ENCODE results near the gene THY1.

THY1 gene

GRCh38 chr11:119434591-119435330 lies 11.8 kb upstream of the THY1 start:
- no peaks in the 10 kb centered on the region for H4K20me1 ChIP-seq (ENCODE audit: control insufficient read depth, insufficient read depth, low read depth, low read length)
- H3F3A ChIP-seq (ENCODE audit: control insufficient read depth, insufficient read depth) = peaks cover 12% of the 10 kb centered on the region; the same call in 1 of the 2 replicates
- H3K36me3 ChIP-seq (ENCODE audit: control insufficient read depth, low read length) = no peaks in the 10 kb centered on the region
- peak overlapping the region; percentile 44 for H3K4me3 ChIP-seq (ENCODE audit: low read length)
- peak overlapping the region; percentile 74 for H3K4me2 ChIP-seq (ENCODE audit: low read length)
- no peaks in the 10 kb centered on the region for H3K79me2 ChIP-seq (ENCODE audit: control insufficient read depth, low read length)
- peak overlapping the region; percentile 73 for H3K27ac ChIP-seq (ENCODE audit: low read depth, low read length)
- no peaks in the 10 kb centered on the region for H3K9me3 ChIP-seq (ENCODE audit: control insufficient read depth, insufficient read depth, low read length)
- H3K27me3 ChIP-seq (ENCODE audit: control insufficient read depth, low read length) = no peaks in the 10 kb centered on the region
- TF ChIP-seq EZH2phosphoT487 (IDR thresholded peaks at IDR 0.05; ENCODE audit: borderline replicate concordance, low read length) (no peak), CTCF (IDR thresholded peaks at IDR 0.05; ENCODE audit: low read depth, low read length, poor library complexity, severe bottlenecking) (no peak)
- no peaks in the 10 kb centered on the region for H3K9me2 ChIP-seq (replicated peaks; ENCODE audit: control insufficient read depth, low read length)
- H3K4me1 ChIP-seq (ENCODE audit: control insufficient read depth, low read length) = peaks cover 81% of the 10 kb centered on the region

- no peaks in the 10 kb centered on the region for H3K9me3 ChIP-seq (ENCODE audit: control insufficient read depth, insufficient read depth, low read length)
- H3K4me2 ChIP-seq (ENCODE audit: low read length) = peak overlapping the region; percentile 61
- H3K27me3 ChIP-seq (ENCODE audit: control insufficient read depth, low read length) = no peaks in the 10 kb centered on the region
- 0 out of 2 replicates have a peak overlapping the region, but pooled peaks have one; percentile 12 for H3K27ac ChIP-seq (ENCODE audit: low read depth, low read length)
- H3K4me1 ChIP-seq (ENCODE audit: control insufficient read depth, low read length) = peaks cover 68% of the 10 kb centered on the region
- peaks cover 10% of the 10 kb centered on the region; the same call in 1 of the 2 replicates for H3F3A ChIP-seq (ENCODE audit: control insufficient read depth, insufficient read depth)
- TF ChIP-seq EZH2phosphoT487 (IDR thresholded peaks at IDR 0.05; ENCODE audit: borderline replicate concordance, low read length) (no peak), CTCF (IDR thresholded peaks at IDR 0.05; ENCODE audit: low read depth, low read length, poor library complexity, severe bottlenecking) (no peak)
- H3K36me3 ChIP-seq (ENCODE audit: control insufficient read depth, low read length) = no peaks in the 10 kb centered on the region
- no peaks in the 10 kb centered on the region for H3K9me2 ChIP-seq (replicated peaks; ENCODE audit: control insufficient read depth, low read length)
- peak overlapping the region; percentile 48 for H3K4me3 ChIP-seq (ENCODE audit: low read length)
- H4K20me1 ChIP-seq (ENCODE audit: control insufficient read depth, insufficient read depth, low read depth, low read length) = no peaks in the 10 kb centered on the region
- H3K79me2 ChIP-seq (ENCODE audit: control insufficient read depth, low read length) = no peaks in the 10 kb centered on the region
Measured at GRCh38 chr11:119433358-119433725, 10.4 kb upstream of the THY1 start.

- no peaks in the 10 kb centered on the region for H3K9me2 ChIP-seq (replicated peaks; ENCODE audit: control insufficient read depth, low read length)
- peaks cover 64% of the 10 kb centered on the region for H3K4me1 ChIP-seq (ENCODE audit: control insufficient read depth, low read length)
- H3K79me2 ChIP-seq (ENCODE audit: control insufficient read depth, low read length) = no peaks in the 10 kb centered on the region
- peak overlapping the region; percentile 48 for H3K4me3 ChIP-seq (ENCODE audit: low read length)
- no peaks in the 10 kb centered on the region for H4K20me1 ChIP-seq (ENCODE audit: control insufficient read depth, insufficient read depth, low read depth, low read length)
- peak overlapping the region; percentile 61 for H3K4me2 ChIP-seq (ENCODE audit: low read length)
- no peaks in the 10 kb centered on the region for H3K9me3 ChIP-seq (ENCODE audit: control insufficient read depth, insufficient read depth, low read length)
- no peaks in the 10 kb centered on the region for H3K27me3 ChIP-seq (ENCODE audit: control insufficient read depth, low read length)
- H3K27ac ChIP-seq (ENCODE audit: low read depth, low read length) = 0 out of 2 replicates have a peak overlapping the region, but pooled peaks have one; percentile 12
- peaks cover 10% of the 10 kb centered on the region; the same call in 1 of the 2 replicates for H3F3A ChIP-seq (ENCODE audit: control insufficient read depth, insufficient read depth)
- TF ChIP-seq CTCF (IDR thresholded peaks at IDR 0.05; ENCODE audit: low read depth, low read length, poor library complexity, severe bottlenecking) = no peak
- no peak for TF ChIP-seq EZH2phosphoT487 (IDR thresholded peaks at IDR 0.05; ENCODE audit: borderline replicate concordance, low read length)
- no peaks in the 10 kb centered on the region for H3K36me3 ChIP-seq (ENCODE audit: control insufficient read depth, low read length)
Measured at GRCh38 chr11:119432484-119433357, 9.7 kb upstream of the THY1 start.

Data from DOHH2 (cell line).